Karpas-422 (cell line): ENCODE measurements around the gene SORCS2. TPM values are rescaled to one million over a fixed set of nuclear protein-coding genes. Genes with fewer than 3 reads are reported as not detected.

Experiments
- DNase-seq: peaks from one replicate; pipeline ENCODE4 v3.0.0-alpha.2; 2015
- H2AFZ ChIP-seq: fragments of 200-600 bp; sonication (generic); 2 replicates; pipeline ENCODE4 v1.6.1; 2014; ENCODE audit warnings: antibody characterized with exemption, low read length, mixed read lengths
- H3K27ac ChIP-seq: fragments of 200-600 bp; sonication (generic); 2 replicates; pipeline ENCODE4 v1.5.1; 2014; ENCODE audit warnings: mild to moderate bottlenecking, low read length, moderate library complexity
- H3K27me3 ChIP-seq: fragments of 200-600 bp; sonication (generic); 2 replicates; pipeline ENCODE4 v1.6.1; 2014; ENCODE audit warnings: low read length, mixed read lengths
- H3K36me3 ChIP-seq: fragments of 200-600 bp; sonication (generic); 2 replicates; pipeline ENCODE4 v1.6.1; 2014; ENCODE audit warnings: low read length, mixed read lengths; ENCODE audit not compliant: insufficient read depth
- H3K4me1 ChIP-seq: fragments of 200-600 bp; sonication (generic); 2 replicates; pipeline ENCODE4 v1.6.1; 2014; ENCODE audit warnings: mild to moderate bottlenecking, low read length, mixed read lengths
- H3K4me2 ChIP-seq: fragments of 200-600 bp; sonication (generic); 2 replicates; pipeline ENCODE4 v1.6.1; 2014; ENCODE audit warnings: low read length, low read depth, mild to moderate bottlenecking; ENCODE audit not compliant: poor library complexity, severe bottlenecking
- H3K4me3 ChIP-seq: fragments of 200-600 bp; sonication (generic); 2 replicates; pipeline ENCODE4 v1.5.1; 2014; ENCODE audit warnings: mild to moderate bottlenecking, antibody characterized with exemption, low read length, mixed read lengths
- H3K79me2 ChIP-seq: fragments of 200-600 bp; sonication (generic); 2 replicates; pipeline ENCODE4 v1.6.1; 2014; ENCODE audit warnings: mild to moderate bottlenecking, low read length, mixed read lengths
- H3K9ac ChIP-seq: fragments of 200-600 bp; sonication (generic); 2 replicates; pipeline ENCODE4 v1.6.0; 2014; ENCODE audit warnings: low read length
- H3K9me2 ChIP-seq: fragments of 200-600 bp; sonication (generic), shearing (Covaris generic); replicated peaks from 2 replicates; pipeline ENCODE4 v1.6.0; 2014; ENCODE audit warnings: mild to moderate bottlenecking, low read length, moderate library complexity; ENCODE audit not compliant: insufficient read depth
- H3K9me3 ChIP-seq: fragments of 300-700, 200-600 bp; sonication (generic); 2 replicates; pipeline ENCODE4 v1.6.1; 2014; ENCODE audit warnings: low read length, mixed read lengths
- H4K20me1 ChIP-seq: fragments of 200-600 bp; sonication (generic); 2 replicates; pipeline ENCODE4 v1.6.1; 2014; ENCODE audit warnings: mild to moderate bottlenecking, antibody characterized with exemption, low read length, low read depth; ENCODE audit not compliant: insufficient read depth
- total RNA-seq: library from RNA; depleted of rRNA; stranded (reverse); fragments of >200 nt; shearing (Covaris generic); gene quantifications from 2 replicates; pipeline ENCODE4 v1.2.3, GENCODE V29; 2014; ENCODE audit warnings: low replicate concordance

Gene SORCS2
- total RNA-seq, 1 experiment from 2014 or later, result not detected

- Histone ChIP-seq H2AFZ (no peak overlapping the region), H3K9ac (no peak overlapping the region), H3K4me2 (no peak overlapping the region), H3K4me1 (no peaks in the 10 kb centered on the region), H3K27ac (no peak overlapping the region), H4K20me1 (no peaks in the 10 kb centered on the region), H3K79me2 (no peaks in the 10 kb centered on the region), H3K9me3 (no peaks in the 10 kb centered on the region), H3K4me3 (no peak overlapping the region), H3K27me3 (no peaks in the 10 kb centered on the region), H3K9me2 (no peaks in the 10 kb centered on the region), H3K36me3 (no peaks in the 10 kb centered on the region)
- DNase-seq, result no peak
These were observed 196.9 kb downstream of the SORCS2 start for GRCh38 chr4:7389101-7389701.

DNA sequence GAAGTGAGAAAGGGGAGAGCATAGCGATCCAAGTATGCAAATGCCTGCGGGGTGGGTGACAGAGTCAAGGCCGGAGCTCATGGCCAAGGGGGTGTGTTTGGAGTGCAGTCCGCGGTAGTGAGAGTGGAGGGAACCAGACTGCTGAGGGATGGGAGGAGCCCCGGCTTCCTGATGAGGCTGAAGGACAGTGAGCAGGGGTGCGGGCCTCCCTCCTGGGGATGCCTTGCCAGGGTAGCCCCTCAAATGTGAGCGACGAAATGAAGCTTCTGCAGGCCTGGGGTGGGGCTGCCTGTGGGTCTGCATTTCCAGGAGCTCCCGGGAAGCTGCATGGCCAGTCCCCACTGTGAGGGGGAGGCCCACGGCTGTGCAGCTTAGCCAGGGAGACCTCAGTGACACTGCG lies 197.4 kb downstream of the SORCS2 start:
- Histone ChIP-seq H3K27ac (no peak overlapping the region), H4K20me1 (no peaks in the 10 kb centered on the region), H3K4me1 (no peaks in the 10 kb centered on the region), H3K4me3 (no peak overlapping the region), H3K4me2 (no peak overlapping the region), H3K27me3 (no peaks in the 10 kb centered on the region), H3K79me2 (no peaks in the 10 kb centered on the region), H3K9me2 (no peaks in the 10 kb centered on the region), H2AFZ (no peak overlapping the region), H3K9ac (no peak overlapping the region), H3K9me3 (no peaks in the 10 kb centered on the region), H3K36me3 (no peaks in the 10 kb centered on the region)
- no peak for DNase-seq

DNA sequence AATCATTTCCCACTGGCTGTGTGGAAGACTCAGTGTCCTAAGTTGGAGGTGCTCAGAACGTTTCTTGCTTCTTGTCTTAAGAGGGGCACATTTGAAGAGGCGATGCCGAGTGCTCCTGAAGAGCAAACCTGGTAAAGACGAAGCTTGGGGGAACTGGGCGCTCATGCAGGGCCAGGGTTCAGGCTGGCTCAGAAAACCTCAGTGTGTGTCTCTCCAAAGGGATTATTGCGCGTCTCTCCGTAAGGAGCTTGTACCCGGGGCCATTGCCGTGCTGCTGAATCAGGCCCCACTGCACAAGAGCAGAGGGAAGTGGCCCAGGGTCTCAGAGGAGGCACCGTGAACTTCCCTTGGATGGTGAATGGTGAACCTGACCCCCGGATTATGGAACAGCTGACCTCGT lies 198.0 kb downstream of the SORCS2 start:
- Histone ChIP-seq H3K79me2 (no peaks in the 10 kb centered on the region), H3K36me3 (no peaks in the 10 kb centered on the region), H3K9ac (no peak overlapping the region), H3K9me2 (no peaks in the 10 kb centered on the region), H3K4me3 (no peak overlapping the region), H3K27me3 (no peaks in the 10 kb centered on the region), H3K9me3 (no peaks in the 10 kb centered on the region), H4K20me1 (no peaks in the 10 kb centered on the region), H2AFZ (no peak overlapping the region), H3K4me2 (no peak overlapping the region), H3K27ac (no peak overlapping the region), H3K4me1 (no peaks in the 10 kb centered on the region)
- no peak for DNase-seq

DNA sequence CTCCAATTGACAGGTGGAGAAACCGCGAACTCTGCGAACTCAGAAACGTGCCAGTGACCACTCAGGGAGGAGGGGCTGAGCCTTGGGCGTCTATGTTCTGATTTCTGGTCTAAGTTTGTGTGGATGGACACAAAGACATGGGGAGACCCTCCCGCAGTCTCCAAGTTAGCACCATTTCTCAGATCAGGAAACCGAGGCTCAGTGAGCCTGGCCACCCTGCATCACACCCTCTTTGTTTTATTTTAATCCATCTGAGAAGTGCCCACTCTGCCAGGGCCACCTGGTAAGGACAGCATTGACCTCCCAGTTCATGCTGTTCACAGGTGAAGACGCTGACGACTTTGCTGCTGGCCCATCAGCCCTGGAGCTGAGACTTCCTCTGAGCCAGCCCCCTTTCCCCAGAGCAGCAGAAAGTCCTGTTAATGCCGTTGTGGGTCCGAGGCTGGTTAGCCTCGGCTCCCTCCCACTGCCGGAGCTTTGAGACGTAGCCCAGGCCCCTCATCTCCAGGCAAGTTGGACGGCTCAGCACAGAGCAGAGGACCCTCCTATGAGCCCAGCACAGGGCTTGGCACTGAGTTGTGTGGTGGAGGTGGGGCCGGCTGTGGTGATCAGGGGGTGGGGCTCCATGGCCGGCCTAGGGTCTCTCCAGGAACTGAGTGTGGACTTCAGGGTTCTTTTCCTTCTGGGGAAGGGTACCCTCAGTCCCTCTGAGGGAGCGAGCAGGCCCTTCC lies 198.7 kb downstream of the SORCS2 start:
- no peak for DNase-seq
- no peaks in the 10 kb centered on the region for H3K9me2 ChIP-seq
- H3K4me1 ChIP-seq, result no peaks in the 10 kb centered on the region
- no peaks in the 10 kb centered on the region for H4K20me1 ChIP-seq
- no peaks in the 10 kb centered on the region for H3K27me3 ChIP-seq
- H3K9me3 ChIP-seq, result no peaks in the 10 kb centered on the region
- no peak overlapping the region for H3K4me3 ChIP-seq
- no peak overlapping the region for H3K27ac ChIP-seq
- H3K4me2 ChIP-seq, result no peak overlapping the region
- no peaks in the 10 kb centered on the region for H3K79me2 ChIP-seq
- no peaks in the 10 kb centered on the region for H3K36me3 ChIP-seq
- no peak overlapping the region for H3K9ac ChIP-seq
- no peak overlapping the region for H2AFZ ChIP-seq

DNA sequence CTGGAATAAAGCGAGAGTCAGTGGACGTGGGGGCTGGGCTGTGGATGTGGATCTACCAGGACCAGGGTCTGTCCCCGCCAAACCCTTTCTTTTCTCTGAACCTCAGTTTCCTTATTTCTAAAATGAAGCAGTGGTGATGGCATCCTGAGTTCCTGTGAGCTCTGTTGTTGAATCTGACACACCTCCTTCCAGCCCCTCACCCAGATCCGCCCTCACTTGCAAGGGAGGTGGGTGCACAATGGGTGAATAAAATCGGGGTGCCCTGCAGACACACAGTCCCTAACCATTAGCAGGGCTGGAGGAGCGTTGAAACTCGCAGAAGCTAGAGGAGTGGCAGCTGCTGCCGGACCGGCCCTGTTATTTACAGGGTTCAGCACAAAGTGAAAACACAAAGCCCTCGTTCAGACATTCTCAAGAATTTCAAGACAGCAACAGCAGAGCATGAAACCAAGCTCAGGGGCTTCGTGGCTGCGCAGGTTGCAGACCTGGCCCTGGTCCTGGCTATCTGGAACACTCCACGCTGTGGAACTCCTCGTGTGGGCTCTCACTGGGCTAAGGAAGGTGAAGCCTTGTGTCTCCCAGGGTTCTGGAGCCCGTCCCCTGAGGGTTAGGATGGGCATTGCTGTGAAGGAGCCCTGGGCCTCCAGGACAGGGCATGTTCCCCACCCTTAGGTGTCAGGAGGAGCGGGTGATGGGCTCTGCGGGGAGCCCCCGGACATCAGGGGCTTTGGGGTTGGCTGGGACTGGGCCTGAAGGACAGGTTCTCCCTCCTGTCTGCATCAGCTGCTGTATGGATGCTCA lies 199.5 kb downstream of the SORCS2 start:
- Histone ChIP-seq H3K4me3 (no peak overlapping the region), H3K9me2 (no peaks in the 10 kb centered on the region), H3K9ac (no peak overlapping the region), H4K20me1 (no peaks in the 10 kb centered on the region), H3K9me3 (no peaks in the 10 kb centered on the region), H3K79me2 (no peaks in the 10 kb centered on the region), H3K27me3 (no peaks in the 10 kb centered on the region), H3K4me1 (no peaks in the 10 kb centered on the region), H3K27ac (no peak overlapping the region), H3K4me2 (no peak overlapping the region), H3K36me3 (no peaks in the 10 kb centered on the region), H2AFZ (no peak overlapping the region)
- DNase-seq, result no peak

- no peak overlapping the region for H3K4me2 ChIP-seq
- H3K9me3 ChIP-seq, result no peaks in the 10 kb centered on the region
- no peaks in the 10 kb centered on the region for H3K9me2 ChIP-seq
- no peaks in the 10 kb centered on the region for H3K4me1 ChIP-seq
- no peak for DNase-seq
- H3K79me2 ChIP-seq, result no peaks in the 10 kb centered on the region
- H4K20me1 ChIP-seq, result no peaks in the 10 kb centered on the region
- H2AFZ ChIP-seq, result no peak overlapping the region
- H3K36me3 ChIP-seq, result no peaks in the 10 kb centered on the region
- no peak overlapping the region for H3K9ac ChIP-seq
- H3K4me3 ChIP-seq, result no peak overlapping the region
- H3K27me3 ChIP-seq, result no peaks in the 10 kb centered on the region
- H3K27ac ChIP-seq, result no peak overlapping the region
These were observed 200.4 kb downstream of the SORCS2 start for GRCh38 chr4:7392438-7393421.

DNA sequence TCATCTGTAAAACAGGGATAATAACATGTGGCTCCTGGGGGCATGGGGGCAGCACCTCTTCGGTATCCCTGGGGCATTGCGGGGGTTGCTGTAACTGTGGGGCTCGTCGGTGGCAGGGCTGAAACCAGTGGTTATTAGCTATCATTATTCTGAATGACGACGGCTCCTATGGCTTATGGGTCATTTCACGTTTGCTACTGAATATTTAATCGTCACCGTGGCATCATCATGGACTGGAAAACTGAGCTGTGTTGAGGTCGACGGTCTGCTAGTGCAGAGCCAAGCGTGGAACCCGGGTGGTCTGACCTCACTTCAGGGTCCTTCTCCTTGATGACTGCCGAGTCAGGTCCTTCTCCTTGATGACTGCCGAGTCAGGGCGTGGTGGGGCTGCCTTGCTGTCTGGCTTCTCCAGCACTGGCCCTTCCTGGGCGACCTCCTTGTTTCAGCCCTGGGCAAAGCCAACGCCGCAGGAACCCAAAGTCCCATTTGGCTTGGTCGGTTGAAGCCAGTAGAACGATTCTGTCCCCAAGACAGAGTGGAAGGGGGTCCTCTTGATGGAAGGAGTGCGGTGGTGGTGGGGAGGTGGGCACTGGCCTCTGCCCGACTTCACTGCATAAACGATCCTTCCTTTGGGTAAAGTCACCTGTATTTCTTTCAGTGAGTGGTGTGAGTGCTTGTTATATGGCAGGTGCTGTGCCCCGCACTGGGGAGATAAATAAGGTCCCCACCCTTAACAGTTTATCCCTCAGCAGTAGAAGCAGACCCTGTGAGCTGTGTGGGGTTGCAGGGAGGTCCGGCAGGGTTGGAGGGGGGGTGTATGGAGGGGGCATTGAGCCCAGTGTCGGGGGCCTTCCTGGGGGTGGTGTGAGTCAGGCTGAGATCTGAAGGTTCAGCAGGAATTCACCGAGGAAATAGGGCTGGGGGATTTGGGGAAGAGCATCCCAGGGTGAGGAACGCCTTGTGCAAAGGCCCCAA lies 201.6 kb downstream of the SORCS2 start:
- DNase-seq, result no peak
- no peaks in the 10 kb centered on the region for H3K4me1 ChIP-seq
- H3K27ac ChIP-seq, result no peak overlapping the region
- H4K20me1 ChIP-seq, result no peaks in the 10 kb centered on the region
- H3K4me3 ChIP-seq, result no peak overlapping the region
- H3K9me2 ChIP-seq, result no peaks in the 10 kb centered on the region
- H3K9ac ChIP-seq, result no peak overlapping the region
- H3K4me2 ChIP-seq, result no peak overlapping the region
- H3K9me3 ChIP-seq, result no peaks in the 10 kb centered on the region
- no peaks in the 10 kb centered on the region for H3K36me3 ChIP-seq
- no peak overlapping the region for H2AFZ ChIP-seq
- no peaks in the 10 kb centered on the region for H3K79me2 ChIP-seq
- no peaks in the 10 kb centered on the region for H3K27me3 ChIP-seq
